Calu3 (cell line): ENCODE measurements around the gene IFT88. TPM values are rescaled to one million over a fixed set of nuclear protein-coding genes. Genes with fewer than 3 reads are reported as not detected.

Experiments
- BruUV-seq: library from RNA; stranded (reverse); fragments of 400-500 nt; replicated peaks from 2 replicates; lab custom pipeline; 2021; lab: Mats Ljungman, UMichigan
- CTCF ChIA-PET: fragments of 300-600 bp; sonication (Branson Sonifier 250); formaldehyde crosslinking; loops from one replicate; lab custom pipeline; 2022; ENCODE audit warnings: antibody characterized with exemption; lab: Charles Lee
- DNase-seq: peaks from one replicate; pipeline ENCODE4 v3.0.0; 2022
- H3K27ac Mint-ChIP-seq: one replicate; pipeline ENCODE4 v1.8.0; 2022; ENCODE audit warnings: mixed read lengths; ENCODE audit not compliant: unreplicated experiment
- H3K27me3 Mint-ChIP-seq: one replicate; pipeline ENCODE4 v1.8.0; 2022; ENCODE audit warnings: mixed read lengths; ENCODE audit not compliant: unreplicated experiment
- H3K36me3 Mint-ChIP-seq: one replicate; pipeline ENCODE4 v1.8.0; 2022; ENCODE audit warnings: mild to moderate bottlenecking, moderate library complexity, mixed read lengths; ENCODE audit not compliant: insufficient read depth, unreplicated experiment
- H3K4me1 Mint-ChIP-seq: one replicate; pipeline ENCODE4 v1.8.0; 2022; ENCODE audit warnings: mild to moderate bottlenecking, low read depth, mixed read lengths; ENCODE audit not compliant: unreplicated experiment
- H3K4me3 Mint-ChIP-seq: one replicate; pipeline ENCODE4 v1.8.0; 2022; ENCODE audit warnings: mild to moderate bottlenecking, low read depth, moderate library complexity, mixed read lengths; ENCODE audit not compliant: unreplicated experiment
- H3K9me3 Mint-ChIP-seq: one replicate; pipeline ENCODE4 v1.8.0; 2022; ENCODE audit warnings: low read depth, mixed read lengths; ENCODE audit not compliant: unreplicated experiment
- intact Hi-C: fragments of 100-400 bp; cut with micrococcal nuclease; formaldehyde crosslinking; loops from one replicate; pipeline ENCODE4 v1.10.0; 2022; ENCODE audit not compliant: unreplicated experiment
- total RNA-seq: library from RNA; stranded (reverse); gene quantifications from 2 replicates; pipeline ENCODE4 v1.2.3, GENCODE V29; 2022
- TF ChIP-seq, protein P1 (sequence below): fragments of 200-600 bp; IDR thresholded peaks from one replicate; pipeline ENCODE4 v1.8.0; 2022; ENCODE audit warnings: antibody characterized with exemption; ENCODE audit not compliant: unreplicated experiment

Gene IFT88
- total RNA-seq, 1 experiment from 2014 or later: 13.6 TPM

DNA sequence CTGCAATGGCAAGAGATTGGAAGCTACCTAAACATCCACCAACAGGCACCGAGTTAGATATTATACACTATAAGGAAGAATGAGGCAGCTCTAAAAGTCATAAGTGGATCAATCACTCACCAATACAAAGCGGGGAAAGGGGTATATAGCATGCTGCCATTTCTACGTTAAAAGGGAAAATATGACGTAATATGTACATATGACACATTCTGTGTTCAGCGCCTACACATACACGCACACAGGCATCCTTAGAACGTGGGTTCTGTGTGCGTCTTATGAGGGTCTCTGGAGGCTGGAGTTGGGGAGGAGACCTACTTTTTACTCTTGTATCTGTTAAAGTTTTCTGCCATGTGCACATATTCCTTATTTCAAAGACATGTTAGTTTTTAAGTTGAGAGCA lies 142.4 kb downstream of the IFT88 start:
- CTCF ChIA-PET: no interaction called here
- Mint-ChIP-seq H3K4me3 (no peak overlapping the region), H3K4me1 (peaks cover 17% of the 10 kb centered on the region), H3K27me3 (peaks cover 16% of the 10 kb centered on the region), H3K9me3 (no peaks in the 10 kb centered on the region), H3K36me3 (peaks cover 3% of the 10 kb centered on the region), H3K27ac (no peak overlapping the region)
- intact Hi-C loops: no loop called here
- DNase-seq: no peak
- no TSS peak for BruUV-seq
- TF ChIP-seq, protein P1, sequence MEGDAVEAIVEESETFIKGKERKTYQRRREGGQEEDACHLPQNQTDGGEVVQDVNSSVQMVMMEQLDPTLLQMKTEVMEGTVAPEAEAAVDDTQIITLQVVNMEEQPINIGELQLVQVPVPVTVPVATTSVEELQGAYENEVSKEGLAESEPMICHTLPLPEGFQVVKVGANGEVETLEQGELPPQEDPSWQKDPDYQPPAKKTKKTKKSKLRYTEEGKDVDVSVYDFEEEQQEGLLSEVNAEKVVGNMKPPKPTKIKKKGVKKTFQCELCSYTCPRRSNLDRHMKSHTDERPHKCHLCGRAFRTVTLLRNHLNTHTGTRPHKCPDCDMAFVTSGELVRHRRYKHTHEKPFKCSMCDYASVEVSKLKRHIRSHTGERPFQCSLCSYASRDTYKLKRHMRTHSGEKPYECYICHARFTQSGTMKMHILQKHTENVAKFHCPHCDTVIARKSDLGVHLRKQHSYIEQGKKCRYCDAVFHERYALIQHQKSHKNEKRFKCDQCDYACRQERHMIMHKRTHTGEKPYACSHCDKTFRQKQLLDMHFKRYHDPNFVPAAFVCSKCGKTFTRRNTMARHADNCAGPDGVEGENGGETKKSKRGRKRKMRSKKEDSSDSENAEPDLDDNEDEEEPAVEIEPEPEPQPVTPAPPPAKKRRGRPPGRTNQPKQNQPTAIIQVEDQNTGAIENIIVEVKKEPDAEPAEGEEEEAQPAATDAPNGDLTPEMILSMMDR: no peak

DNA sequence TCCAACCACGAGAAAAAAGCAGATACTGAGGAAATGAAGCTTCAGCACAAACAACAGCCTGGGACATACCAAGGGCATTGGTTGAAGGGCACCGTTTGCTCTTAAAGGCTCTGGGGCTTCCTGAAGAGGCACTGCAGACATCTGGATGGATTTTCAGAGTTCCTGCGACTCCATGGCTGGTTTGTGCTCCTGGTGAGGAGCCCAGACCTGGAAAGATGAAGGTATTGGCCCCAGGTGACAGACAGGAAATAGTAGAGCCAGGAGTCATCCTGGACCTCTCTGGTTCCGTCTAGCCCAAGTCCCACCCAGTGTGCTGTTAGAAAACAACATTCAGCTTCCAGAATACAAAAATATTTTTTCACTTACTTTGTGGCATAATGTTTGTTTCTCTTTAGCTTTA lies 142.8 kb downstream of the IFT88 start:
- TF ChIP-seq, protein P1: no peak
- Mint-ChIP-seq H3K4me3 (no peak overlapping the region), H3K9me3 (no peaks in the 10 kb centered on the region), H3K36me3 (no peaks in the 10 kb centered on the region), H3K4me1 (peaks cover 18% of the 10 kb centered on the region), H3K27ac (no peak overlapping the region), H3K27me3 (peaks cover 21% of the 10 kb centered on the region)
- intact Hi-C loops: loop anchor here (5.0 kb wide), 1 partner anchor 212 kb away; no protein-coding TSS in a partner anchor
- BruUV-seq: no TSS peak
- CTCF ChIA-PET: no interaction called here
- no peak for DNase-seq

DNA sequence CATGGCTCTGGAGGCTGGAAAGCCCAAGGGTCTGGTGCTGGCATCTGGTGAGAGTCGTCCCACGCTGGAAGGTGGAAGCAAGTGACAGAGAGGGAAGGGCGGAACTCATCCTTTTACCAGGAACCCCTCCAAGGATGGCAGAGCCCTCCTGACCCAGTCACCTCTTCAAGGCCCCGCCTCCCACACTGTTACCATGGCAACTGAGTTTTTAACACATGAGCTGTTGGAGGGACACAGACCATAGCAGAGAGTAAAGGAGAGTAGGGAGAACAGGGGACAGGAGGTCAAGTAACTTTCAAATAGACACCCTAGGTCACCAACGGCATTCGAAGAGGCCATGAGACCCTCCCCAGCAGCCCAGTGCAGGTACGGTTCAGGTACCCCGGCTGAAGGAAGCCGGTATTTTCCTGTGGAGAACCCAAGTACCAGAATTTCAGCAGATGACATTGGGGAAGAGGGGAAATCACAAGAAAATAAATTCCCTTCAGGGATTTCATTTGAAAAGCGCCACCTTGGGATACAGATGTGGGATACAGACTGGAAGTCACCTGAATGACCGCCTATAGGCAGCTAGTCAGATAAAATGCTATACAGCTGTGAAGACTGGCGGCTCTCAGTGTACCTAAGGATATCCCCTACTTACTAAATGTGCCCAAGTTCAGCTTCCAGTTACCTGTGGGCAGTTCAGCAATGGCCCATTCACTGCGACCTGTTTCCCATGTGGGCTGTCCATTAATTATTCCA lies 144.5 kb downstream of the IFT88 start:
- BruUV-seq: no TSS peak

DNA sequence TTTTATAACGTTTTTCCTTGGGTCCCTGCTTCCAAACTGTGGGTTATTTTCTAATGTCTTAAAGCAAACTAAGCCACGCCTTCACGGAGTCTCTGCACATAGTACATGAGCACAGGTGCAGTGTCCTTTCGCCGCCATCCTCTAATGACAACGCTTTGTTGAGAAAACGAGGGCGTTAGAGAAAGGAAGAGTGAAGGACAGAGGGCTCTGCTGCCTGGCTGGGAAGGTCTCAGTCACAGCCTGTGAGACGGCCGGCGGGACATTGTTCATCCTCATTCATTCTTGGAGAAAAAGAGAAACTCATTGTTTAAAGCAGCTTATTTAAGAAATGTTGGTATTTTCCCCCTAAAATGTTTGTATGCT lies 146.0 kb downstream of the IFT88 start:
- CTCF ChIA-PET: no interaction called here
- BruUV-seq: no TSS peak
- Mint-ChIP-seq H3K4me3 (peak overlapping the region; percentile 53), H3K27ac (no peak overlapping the region), H3K4me1 (peaks cover 18% of the 10 kb centered on the region), H3K27me3 (peaks cover 23% of the 10 kb centered on the region), H3K36me3 (no peaks in the 10 kb centered on the region), H3K9me3 (no peaks in the 10 kb centered on the region)
- intact Hi-C loops: loop anchor here (2.0 to 5.0 kb wide), 2 partner anchors 116 to 216 kb away; no protein-coding TSS in a partner anchor
- DNase-seq: no peak
- TF ChIP-seq, protein P1: no peak

More for the DNA sequence above, 144.5 kb downstream of the IFT88 start:
- no peak for DNase-seq
- peaks cover 18% of the 10 kb centered on the region for H3K4me1 Mint-ChIP-seq
- H3K27ac Mint-ChIP-seq: no peak overlapping the region
- CTCF ChIA-PET: interaction anchor here (0.6 to 0.7 kb wide), 2 partner anchors 11 to 14 kb away, joined by 3 to 4 read pairs; no protein-coding TSS in a partner anchor
- peak overlapping the region; percentile 53 for H3K4me3 Mint-ChIP-seq
- H3K27me3 Mint-ChIP-seq: peaks cover 23% of the 10 kb centered on the region
- no peaks in the 10 kb centered on the region for H3K9me3 Mint-ChIP-seq
- TF ChIP-seq, protein P1: no peak
- intact Hi-C loops: loop anchor here (2.0 to 5.0 kb wide), 2 partner anchors 117 to 214 kb away; no protein-coding TSS in a partner anchor
- no peaks in the 10 kb centered on the region for H3K36me3 Mint-ChIP-seq
